Neural cell (in vitro differentiated cells): ENCODE measurements around the gene ESF1. TPM values are rescaled to one million over a fixed set of nuclear protein-coding genes. Genes with fewer than 3 reads are reported as not detected.

Experiments used
- H2AFZ ChIP-seq: fragments of 200-600, 300-800 bp; sonication (generic), shearing (Covaris generic); 2 replicates; pipeline ENCODE4 v1.6.0; 2014; ENCODE audit warnings: low read depth, mild to moderate bottlenecking, antibody characterized with exemption, low read length, moderate library complexity
- H3F3A ChIP-seq: fragments of 200-600 bp; shearing (Covaris generic); 2 replicates; pipeline ENCODE4 v1.6.1; 2016; ENCODE audit warnings: mild to moderate bottlenecking, moderate library complexity, mixed read lengths, antibody characterized with exemption, low read length; ENCODE audit not compliant: insufficient read depth, poor library complexity, severe bottlenecking
- H3K27ac ChIP-seq: fragments of 200-600, 300-800 bp; sonication (generic), shearing (Covaris generic); 2 replicates; pipeline ENCODE4 v1.5.1; 2014; ENCODE audit warnings: mild to moderate bottlenecking, low read length, moderate library complexity
- H3K27me3 ChIP-seq: fragments of 300-800, 200-600 bp; sonication (generic), shearing (Covaris generic); 2 replicates; pipeline ENCODE4 v1.6.0; 2014; ENCODE audit warnings: mild to moderate bottlenecking, low read depth, low read length, moderate library complexity; ENCODE audit not compliant: insufficient read depth
- H3K36me3 ChIP-seq: fragments of 300-800, 200-600 bp; sonication (generic), shearing (Covaris generic); 2 replicates; pipeline ENCODE4 v1.5.1; 2014; ENCODE audit warnings: mild to moderate bottlenecking, antibody characterized with exemption, low read length, moderate library complexity; ENCODE audit not compliant: insufficient read depth
- H3K4me2 ChIP-seq: fragments of 300-800, 200-600 bp; sonication (generic), shearing (Covaris generic); 2 replicates; pipeline ENCODE4 v1.6.0; 2014; ENCODE audit warnings: mild to moderate bottlenecking, low read length
- H3K4me3 ChIP-seq: fragments of 300-800, 200-600 bp; sonication (generic), shearing (Covaris generic); 2 replicates; pipeline ENCODE4 v1.5.1; 2014; ENCODE audit warnings: mild to moderate bottlenecking, low read length, moderate library complexity
- H3K79me2 ChIP-seq: fragments of 200-600 bp; shearing (Covaris generic); replicated peaks from 2 replicates; pipeline ENCODE4 v1.6.0; 2014; ENCODE audit warnings: mild to moderate bottlenecking, low read length, moderate library complexity; ENCODE audit not compliant: insufficient read depth
- H3K9ac ChIP-seq: fragments of 300-800, 200-600 bp; sonication (generic), shearing (Covaris generic); 2 replicates; pipeline ENCODE4 v1.6.1; 2016; ENCODE audit warnings: mild to moderate bottlenecking, low read length, mixed read lengths
- H3K9me2 ChIP-seq: fragments of 200-600 bp; shearing (Covaris generic); 2 replicates; pipeline ENCODE4 v1.6.1; 2016; ENCODE audit warnings: mild to moderate bottlenecking, low read length, mixed read lengths; ENCODE audit not compliant: insufficient read depth
- H3K9me3 ChIP-seq: fragments of 200-600, 300-800 bp; sonication (generic), shearing (Covaris generic); 2 replicates; pipeline ENCODE4 v1.6.1; 2016; ENCODE audit warnings: mild to moderate bottlenecking, mixed run types, low read length, moderate library complexity, mixed read lengths
- H4K20me1 ChIP-seq: fragments of 200-600 bp; shearing (Covaris generic); 2 replicates; pipeline ENCODE4 v1.6.1; 2016; ENCODE audit warnings: mild to moderate bottlenecking, mixed run types; ENCODE audit not compliant: insufficient read depth
- EP300 ChIP-seq: fragments of 450-650 bp; conservative IDR thresholded peaks from 2 replicates; pipeline ENCODE4 v1.6.1; 2014; ENCODE audit warnings: antibody characterized with exemption, mild to moderate bottlenecking, moderate library complexity; ENCODE audit not compliant: poor library complexity, severe bottlenecking
- EZH2 ChIP-seq: fragments of 200-600, 300-800 bp; shearing (Covaris generic), sonication (generic); IDR thresholded peaks from 2 replicates; pipeline ENCODE4 v1.6.1; 2014; ENCODE audit warnings: antibody characterized with exemption, low read length, borderline replicate concordance, mild to moderate bottlenecking; ENCODE audit not compliant: insufficient read depth, poor library complexity, severe bottlenecking
- MXI1 ChIP-seq: fragments of 450-650 bp; conservative IDR thresholded peaks from 2 replicates; pipeline ENCODE4 v1.6.1; 2014; ENCODE audit warnings: antibody characterized with exemption, mild to moderate bottlenecking; ENCODE audit not compliant: poor library complexity, severe bottlenecking
- POLR2AphosphoS5 ChIP-seq: IDR thresholded peaks from 2 replicates; pipeline ENCODE4 v1.6.1; 2012
- RAD21 ChIP-seq: fragments of 450-650 bp; conservative IDR thresholded peaks from 2 replicates; pipeline ENCODE4 v1.6.1; 2014; ENCODE audit warnings: antibody characterized with exemption, mild to moderate bottlenecking, moderate library complexity
- SMC3 ChIP-seq: fragments of 450-650 bp; conservative IDR thresholded peaks from 2 replicates; pipeline ENCODE4 v1.6.1; 2014; ENCODE audit warnings: antibody characterized with exemption, mild to moderate bottlenecking, moderate library complexity; ENCODE audit not compliant: poor library complexity
- TAF1 ChIP-seq: IDR thresholded peaks from 2 replicates; pipeline ENCODE4 v1.6.1; 2012; ENCODE audit warnings: low read depth
- polyA plus RNA-seq: library from polyadenylated mRNA; depleted of rRNA; stranded (reverse); fragments of >200 nt; gene quantifications from 2 replicates; pipeline ENCODE4 v1.2.3, GENCODE V29; 2014
- TF ChIP-seq, protein P1 (sequence below): IDR thresholded peaks from 2 replicates; pipeline ENCODE4 v1.6.1; 2012; ENCODE audit warnings: borderline replicate concordance
- TF ChIP-seq, protein P2 (sequence below): fragments of 450-650 bp; IDR thresholded peaks from 2 replicates; pipeline ENCODE4 v1.5.1; 2014; ENCODE audit warnings: antibody characterized with exemption, mild to moderate bottlenecking, moderate library complexity; ENCODE audit not compliant: poor library complexity, severe bottlenecking

Gene ESF1
- polyA plus RNA-seq, 1 donor from 2014 or later: 10.0 TPM

DNA sequence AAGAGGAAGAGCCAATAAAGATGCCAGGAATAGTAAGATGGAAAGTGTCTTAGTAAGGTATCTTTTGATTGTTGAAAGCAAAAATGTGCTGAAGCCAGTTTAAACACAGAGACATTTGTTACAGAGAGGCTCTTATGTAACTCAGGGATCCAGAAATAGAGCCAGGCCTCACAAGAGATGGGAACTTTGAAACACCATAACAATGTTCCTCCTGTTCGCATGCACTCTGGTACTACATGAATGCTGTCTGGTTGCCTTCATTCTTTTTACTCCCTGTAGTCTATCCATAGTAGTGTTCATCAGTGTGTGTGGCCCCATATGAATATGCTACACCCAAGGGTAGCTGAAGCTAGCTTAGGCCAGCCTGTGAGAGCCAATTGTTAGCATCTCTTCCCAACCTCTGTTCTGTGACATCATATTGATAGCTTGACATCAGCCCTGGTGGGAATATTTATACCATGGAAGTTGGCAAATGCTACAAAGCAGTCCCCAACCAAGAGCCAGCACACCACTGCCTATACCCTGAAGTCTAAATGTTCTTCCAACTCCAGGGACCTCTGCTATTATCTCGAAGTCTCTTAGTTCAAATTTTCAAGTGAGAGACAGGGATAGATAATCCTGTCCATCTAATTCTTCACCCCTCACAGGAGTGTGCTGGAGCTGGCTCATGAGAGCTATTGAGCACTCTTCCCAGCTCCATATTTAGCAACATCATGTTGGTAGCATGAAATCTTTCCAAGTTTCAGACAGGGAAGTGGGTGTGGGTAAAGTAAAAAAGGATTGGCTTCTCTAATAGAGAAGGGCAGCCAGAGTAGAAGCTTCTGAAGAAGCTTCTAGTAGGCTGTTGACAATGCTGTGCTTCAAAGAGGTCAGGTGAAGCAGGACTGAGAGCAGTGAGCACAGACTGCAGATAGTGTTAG is 7.1 kb upstream of the ESF1 start:
- Histone ChIP-seq H3K4me3 (no peak overlapping the region), H3K9ac (no peak overlapping the region), H3K36me3 (peaks cover 10% of the 10 kb centered on the region), H3K27ac (no peak overlapping the region), H3F3A (no peaks in the 10 kb centered on the region), H4K20me1 (no peaks in the 10 kb centered on the region), H2AFZ (no peak overlapping the region), H3K79me2 (peaks cover 4% of the 10 kb centered on the region), H3K27me3 (no peaks in the 10 kb centered on the region), H3K4me2 (no peak overlapping the region), H3K9me3 (no peaks in the 10 kb centered on the region), H3K9me2 (no peaks in the 10 kb centered on the region)
- no peak for TF ChIP-seq MXI1
- TF ChIP-seq POLR2AphosphoS5: no peak
- no peak for TF ChIP-seq RAD21
- TF ChIP-seq TAF1: no peak
- TF ChIP-seq EZH2: no peak
- TF ChIP-seq EP300: no peak
- TF ChIP-seq, protein P1, sequence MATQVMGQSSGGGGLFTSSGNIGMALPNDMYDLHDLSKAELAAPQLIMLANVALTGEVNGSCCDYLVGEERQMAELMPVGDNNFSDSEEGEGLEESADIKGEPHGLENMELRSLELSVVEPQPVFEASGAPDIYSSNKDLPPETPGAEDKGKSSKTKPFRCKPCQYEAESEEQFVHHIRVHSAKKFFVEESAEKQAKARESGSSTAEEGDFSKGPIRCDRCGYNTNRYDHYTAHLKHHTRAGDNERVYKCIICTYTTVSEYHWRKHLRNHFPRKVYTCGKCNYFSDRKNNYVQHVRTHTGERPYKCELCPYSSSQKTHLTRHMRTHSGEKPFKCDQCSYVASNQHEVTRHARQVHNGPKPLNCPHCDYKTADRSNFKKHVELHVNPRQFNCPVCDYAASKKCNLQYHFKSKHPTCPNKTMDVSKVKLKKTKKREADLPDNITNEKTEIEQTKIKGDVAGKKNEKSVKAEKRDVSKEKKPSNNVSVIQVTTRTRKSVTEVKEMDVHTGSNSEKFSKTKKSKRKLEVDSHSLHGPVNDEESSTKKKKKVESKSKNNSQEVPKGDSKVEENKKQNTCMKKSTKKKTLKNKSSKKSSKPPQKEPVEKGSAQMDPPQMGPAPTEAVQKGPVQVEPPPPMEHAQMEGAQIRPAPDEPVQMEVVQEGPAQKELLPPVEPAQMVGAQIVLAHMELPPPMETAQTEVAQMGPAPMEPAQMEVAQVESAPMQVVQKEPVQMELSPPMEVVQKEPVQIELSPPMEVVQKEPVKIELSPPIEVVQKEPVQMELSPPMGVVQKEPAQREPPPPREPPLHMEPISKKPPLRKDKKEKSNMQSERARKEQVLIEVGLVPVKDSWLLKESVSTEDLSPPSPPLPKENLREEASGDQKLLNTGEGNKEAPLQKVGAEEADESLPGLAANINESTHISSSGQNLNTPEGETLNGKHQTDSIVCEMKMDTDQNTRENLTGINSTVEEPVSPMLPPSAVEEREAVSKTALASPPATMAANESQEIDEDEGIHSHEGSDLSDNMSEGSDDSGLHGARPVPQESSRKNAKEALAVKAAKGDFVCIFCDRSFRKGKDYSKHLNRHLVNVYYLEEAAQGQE: no peak
- TF ChIP-seq, protein P2, sequence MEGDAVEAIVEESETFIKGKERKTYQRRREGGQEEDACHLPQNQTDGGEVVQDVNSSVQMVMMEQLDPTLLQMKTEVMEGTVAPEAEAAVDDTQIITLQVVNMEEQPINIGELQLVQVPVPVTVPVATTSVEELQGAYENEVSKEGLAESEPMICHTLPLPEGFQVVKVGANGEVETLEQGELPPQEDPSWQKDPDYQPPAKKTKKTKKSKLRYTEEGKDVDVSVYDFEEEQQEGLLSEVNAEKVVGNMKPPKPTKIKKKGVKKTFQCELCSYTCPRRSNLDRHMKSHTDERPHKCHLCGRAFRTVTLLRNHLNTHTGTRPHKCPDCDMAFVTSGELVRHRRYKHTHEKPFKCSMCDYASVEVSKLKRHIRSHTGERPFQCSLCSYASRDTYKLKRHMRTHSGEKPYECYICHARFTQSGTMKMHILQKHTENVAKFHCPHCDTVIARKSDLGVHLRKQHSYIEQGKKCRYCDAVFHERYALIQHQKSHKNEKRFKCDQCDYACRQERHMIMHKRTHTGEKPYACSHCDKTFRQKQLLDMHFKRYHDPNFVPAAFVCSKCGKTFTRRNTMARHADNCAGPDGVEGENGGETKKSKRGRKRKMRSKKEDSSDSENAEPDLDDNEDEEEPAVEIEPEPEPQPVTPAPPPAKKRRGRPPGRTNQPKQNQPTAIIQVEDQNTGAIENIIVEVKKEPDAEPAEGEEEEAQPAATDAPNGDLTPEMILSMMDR: no peak
- TF ChIP-seq SMC3: no peak

DNA sequence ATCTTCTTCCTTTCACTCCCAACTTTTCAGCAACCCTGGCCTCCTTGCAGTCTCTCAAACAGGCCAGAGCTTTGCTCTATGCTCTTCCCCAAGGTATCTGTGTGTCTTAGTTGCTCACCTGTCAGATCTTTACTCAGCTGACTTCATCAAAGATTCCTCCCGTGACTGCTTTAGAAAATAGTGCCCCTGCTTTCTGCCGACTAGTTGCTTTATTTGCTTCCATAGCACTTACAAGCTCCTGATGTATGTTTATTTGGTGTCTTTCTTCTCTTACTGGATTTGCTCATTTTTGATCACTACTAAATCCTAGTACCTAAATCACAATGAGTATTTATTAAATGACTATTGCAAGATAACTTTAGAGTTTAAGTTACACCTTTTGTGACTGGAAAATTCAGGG is 6.0 kb upstream of the ESF1 start:
- no peak for TF ChIP-seq TAF1
- no peak for TF ChIP-seq RAD21
- TF ChIP-seq, protein P2: no peak
- no peak for TF ChIP-seq EP300
- TF ChIP-seq SMC3: no peak
- TF ChIP-seq MXI1: no peak
- TF ChIP-seq, protein P1: no peak
- no peak for TF ChIP-seq POLR2AphosphoS5
- TF ChIP-seq EZH2: no peak
- no peak overlapping the region for H3K4me3 ChIP-seq
- H3K36me3 ChIP-seq: peaks cover 4% of the 10 kb centered on the region
- no peak overlapping the region for H3K27ac ChIP-seq
- no peaks in the 10 kb centered on the region for H3K9me2 ChIP-seq
- no peaks in the 10 kb centered on the region for H3K27me3 ChIP-seq
- H3K4me2 ChIP-seq: no peak overlapping the region
- H2AFZ ChIP-seq: no peak overlapping the region
- no peaks in the 10 kb centered on the region for H4K20me1 ChIP-seq
- H3K79me2 ChIP-seq: peaks cover 15% of the 10 kb centered on the region
- no peaks in the 10 kb centered on the region for H3F3A ChIP-seq
- no peak overlapping the region for H3K9ac ChIP-seq
- no peaks in the 10 kb centered on the region for H3K9me3 ChIP-seq
